ENCODE measurements around the gene PNP.

Gene PNP

GRCh38 chr14:20428010-20428365 lies 41.2 kb upstream of the PNP start:
- H3K27ac ChIP-seq (ENCODE audit: extremely low read depth, low read depth, low read length) = no peak overlapping the region
- CTCF ChIA-PET = interaction anchor here (2.4 kb wide), 1 partner anchor 12 kb away, joined by 11 read pairs; no protein-coding TSS in a partner anchor
- POLR2A ChIA-PET = no interaction called here

GRCh38 chr14:20428802-20429201 lies 40.4 kb upstream of the PNP start:
- Histone ChIP-seq H3K36me3 (ENCODE audit: control insufficient read depth in 2 of 2, insufficient read depth in 1 of 2, low read length in 2 of 2) (no peaks in the 10 kb centered on the region), H3K9me3 (ENCODE audit: control insufficient read depth, insufficient read depth, low read depth, low read length) (no peaks in the 10 kb centered on the region), H3K4me3 (ENCODE audit: low read depth, low read length) (no peak overlapping the region), H3K4me1 (ENCODE audit: control insufficient read depth, insufficient read depth, low read length) (no peaks in the 10 kb centered on the region), H3K27ac (ENCODE audit: extremely low read depth, low read depth, low read length) (no peak overlapping the region)
- no peak for TF ChIP-seq ZNF692 (tag by site-specific recombination; IDR thresholded peaks at IDR 0.05)
- TF ChIP-seq KLF1 (tag by site-specific recombination; IDR thresholded peaks at IDR 0.05) = no peak
- TF ChIP-seq ZNF514 (tag by site-specific recombination; IDR thresholded peaks at IDR 0.05) = no peak
- TF ChIP-seq ZNF292 (tag by site-specific recombination; IDR thresholded peaks at IDR 0.05; ENCODE audit: borderline replicate concordance, low read depth) = no peak
- no peak for TF ChIP-seq SETDB1 (IDR thresholded peaks at IDR 0.05; ENCODE audit: insufficient read length, low read length)
- TF ChIP-seq ZBTB17 (tag by site-specific recombination; IDR thresholded peaks at IDR 0.05) = no peak
- TF ChIP-seq ZNF555 (tag by site-specific recombination; conservative IDR thresholded peaks at IDR 0.05) = no peak
- no peak for TF ChIP-seq ZNF146 (tag by site-specific recombination; IDR thresholded peaks at IDR 0.05)
- no peak for TF ChIP-seq ZNF391 (tag by site-specific recombination; IDR thresholded peaks at IDR 0.05; ENCODE audit: borderline replicate concordance, low read depth)
- no peak for TF ChIP-seq BCL11B (tag by site-specific recombination; IDR thresholded peaks at IDR 0.05; ENCODE audit: low read depth)
- ChIA-PET CTCF (interaction anchor here (0.6 to 2.4 kb wide), 3 partner anchors 13 to 23 kb away, joined by 3 to 11 read pairs (median 3); no protein-coding TSS in a partner anchor), POLR2A (no interaction called here)

More at GRCh38 chr14:20428010-20428365, 41.2 kb upstream of the PNP start:
- H3K4me3 ChIP-seq (ENCODE audit: low read depth, low read length) = no peak overlapping the region
- H3K4me1 ChIP-seq (ENCODE audit: control insufficient read depth, insufficient read depth, low read length) = no peaks in the 10 kb centered on the region
- H3K36me3 ChIP-seq (ENCODE audit: control insufficient read depth in 2 of 2, insufficient read depth in 1 of 2, low read length in 2 of 2) = no peaks in the 10 kb centered on the region
- no peaks in the 10 kb centered on the region for H3K9me3 ChIP-seq (ENCODE audit: control insufficient read depth, insufficient read depth, low read depth, low read length)
- no peak for TF ChIP-seq ZSCAN30 (tag by site-specific recombination; IDR thresholded peaks at IDR 0.05)
- TF ChIP-seq ZNF292 (tag by site-specific recombination; IDR thresholded peaks at IDR 0.05; ENCODE audit: borderline replicate concordance, low read depth) = no peak
- TF ChIP-seq KLF1 (tag by site-specific recombination; IDR thresholded peaks at IDR 0.05) = no peak
- TF ChIP-seq ZNF624 (tag by site-specific recombination; IDR thresholded peaks at IDR 0.05) = no peak
- TF ChIP-seq ZNF660 (tag by site-specific recombination; IDR thresholded peaks at IDR 0.05) = no peak
- TF ChIP-seq ZNF704 (tag by site-specific recombination; IDR thresholded peaks at IDR 0.05) = no peak
- TF ChIP-seq IKZF3 (tag by site-specific recombination; IDR thresholded peaks at IDR 0.05) = no peak
- no peak for TF ChIP-seq ZNF561 (tag by site-specific recombination; IDR thresholded peaks at IDR 0.05; ENCODE audit: borderline replicate concordance)
- no peak for TF ChIP-seq ZNF121 (tag by site-specific recombination; IDR thresholded peaks at IDR 0.05)
- no peak for TF ChIP-seq ZNF670 (tag by site-specific recombination; IDR thresholded peaks at IDR 0.05; ENCODE audit: low read depth)
- TF ChIP-seq ZNF777 (tag by site-specific recombination; IDR thresholded peaks at IDR 0.05; ENCODE audit: borderline replicate concordance) = no peak
- no peak for TF ChIP-seq ZNF350 (tag by site-specific recombination; IDR thresholded peaks at IDR 0.05)
- no peak for TF ChIP-seq OSR2 (tag by site-specific recombination; IDR thresholded peaks at IDR 0.05)
- TF ChIP-seq GLI2 (tag by site-specific recombination; IDR thresholded peaks at IDR 0.05; ENCODE audit: borderline replicate concordance, low read depth) = no peak
- no peak for TF ChIP-seq ZNF555 (tag by site-specific recombination; conservative IDR thresholded peaks at IDR 0.05)
- TF ChIP-seq ATF2 (tag by site-specific recombination; IDR thresholded peaks at IDR 0.05; ENCODE audit: low read depth) = no peak
- TF ChIP-seq ZNF558 (tag by site-specific recombination; IDR thresholded peaks at IDR 0.05) = no peak

Measured in HEK293 (cell line).